LNCAP (cell line): ENCODE data around the gene ATXN7L1.

Experiments used
- CTCF ChIP-seq: fragments of 450-650 bp; IDR thresholded peaks from 2 replicates; pipeline ENCODE4 v1.5.1; 2017; ENCODE audit warnings: mild to moderate bottlenecking

The ATXN7L1 gene

GRCh38 chr7:105731042-105731441, 145.4 kb downstream of the ATXN7L1 start:
- no peak for TF ChIP-seq CTCF

GRCh38 chr7:105728028-105728427, 148.4 kb downstream of the ATXN7L1 start:
- no peak for TF ChIP-seq CTCF

GRCh38 chr7:105724688-105725087, 151.7 kb downstream of the ATXN7L1 start:
- TF ChIP-seq CTCF: no peak

- TF ChIP-seq CTCF: no peak
These were observed 152.8 kb downstream of the ATXN7L1 start for GRCh38 chr7:105723572-105723971.

- TF ChIP-seq CTCF: no peak
These were observed 154.8 kb downstream of the ATXN7L1 start for GRCh38 chr7:105721571-105722104.

- no peak for TF ChIP-seq CTCF
These were observed 156.5 kb downstream of the ATXN7L1 start for GRCh38 chr7:105719919-105720318.

- TF ChIP-seq CTCF: no peak
These were observed 157.0 kb downstream of the ATXN7L1 start for GRCh38 chr7:105719395-105719794.

- TF ChIP-seq CTCF: no peak
These were observed 157.9 kb downstream of the ATXN7L1 start for GRCh38 chr7:105718511-105718925.
